GM06990 (cell line): Measurements from ENCODE around the gene EXTL1.

ENCODE experiments used
- DNase-seq: peaks from one replicate; pipeline ENCODE4 v3.0.0-alpha.2; 2011; ENCODE audit not compliant: insufficient read length; ENCODE audit errors: extremely low read depth
- H3K27me3 ChIP-seq: replicated peaks from 2 replicates; pipeline ENCODE4 v1.6.0; 2011; ENCODE audit warnings: low read length; ENCODE audit not compliant: control insufficient read depth, insufficient read depth
- H3K36me3 ChIP-seq: 2 replicates; pipeline ENCODE4 v1.5.1; 2011; ENCODE audit warnings: low read length; ENCODE audit not compliant: control insufficient read depth, insufficient read depth
- H3K4me3 ChIP-seq: replicated peaks from 2 replicates; pipeline ENCODE4 v1.5.1; 2011; ENCODE audit warnings: low read depth, mild to moderate bottlenecking, control low read depth, low read length
- TF ChIP-seq, protein P1 (sequence below): IDR thresholded peaks from 2 replicates; pipeline ENCODE4 v1.5.1; 2011; ENCODE audit warnings: low read length, control low read depth, mild to moderate bottlenecking, inconsistent platforms; ENCODE audit not compliant: insufficient read depth, poor library complexity, severe bottlenecking

The EXTL1 gene

DNA sequence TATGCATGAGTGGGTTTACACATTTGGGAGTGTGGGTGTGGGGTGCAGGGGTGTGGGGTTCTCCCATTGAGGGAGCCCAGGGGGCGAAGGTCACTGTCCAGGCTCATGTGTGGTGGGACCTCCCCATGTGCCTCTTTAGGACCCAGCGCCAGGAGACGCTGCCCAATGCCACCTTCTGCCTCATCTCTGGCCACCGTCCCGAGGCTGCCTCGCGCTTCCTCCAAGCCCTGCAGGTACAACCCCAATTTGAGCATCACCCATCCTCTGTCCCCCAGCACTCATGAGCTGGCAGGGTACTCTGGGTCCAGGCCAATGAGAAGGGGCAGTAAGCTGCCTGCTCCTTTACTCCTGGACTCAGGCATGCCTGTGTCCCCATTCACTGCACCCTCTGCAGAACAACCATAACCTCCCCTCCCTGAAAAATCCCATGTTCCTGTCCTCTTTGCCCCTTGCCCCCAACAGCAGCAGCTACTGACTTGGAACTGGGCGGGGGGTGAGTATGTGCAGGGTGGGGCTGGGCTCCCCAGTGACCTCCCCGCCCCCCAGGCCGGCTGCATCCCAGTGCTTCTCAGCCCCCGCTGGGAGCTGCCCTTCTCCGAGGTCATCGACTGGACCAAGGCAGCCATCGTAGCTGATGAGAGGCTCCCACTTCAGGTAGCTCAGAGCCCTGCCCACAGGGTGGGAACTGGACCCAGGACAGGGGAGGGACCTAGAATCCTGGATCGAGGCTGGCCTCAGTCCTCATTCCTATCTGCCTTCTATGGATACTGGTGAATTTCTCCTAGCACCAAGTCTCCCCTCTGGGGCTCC lies 7.7 kb downstream of the EXTL1 start:
- no peak for DNase-seq
- no peak overlapping the region for H3K4me3 ChIP-seq
- no peaks in the 10 kb centered on the region for H3K36me3 ChIP-seq
- TF ChIP-seq, protein P1, sequence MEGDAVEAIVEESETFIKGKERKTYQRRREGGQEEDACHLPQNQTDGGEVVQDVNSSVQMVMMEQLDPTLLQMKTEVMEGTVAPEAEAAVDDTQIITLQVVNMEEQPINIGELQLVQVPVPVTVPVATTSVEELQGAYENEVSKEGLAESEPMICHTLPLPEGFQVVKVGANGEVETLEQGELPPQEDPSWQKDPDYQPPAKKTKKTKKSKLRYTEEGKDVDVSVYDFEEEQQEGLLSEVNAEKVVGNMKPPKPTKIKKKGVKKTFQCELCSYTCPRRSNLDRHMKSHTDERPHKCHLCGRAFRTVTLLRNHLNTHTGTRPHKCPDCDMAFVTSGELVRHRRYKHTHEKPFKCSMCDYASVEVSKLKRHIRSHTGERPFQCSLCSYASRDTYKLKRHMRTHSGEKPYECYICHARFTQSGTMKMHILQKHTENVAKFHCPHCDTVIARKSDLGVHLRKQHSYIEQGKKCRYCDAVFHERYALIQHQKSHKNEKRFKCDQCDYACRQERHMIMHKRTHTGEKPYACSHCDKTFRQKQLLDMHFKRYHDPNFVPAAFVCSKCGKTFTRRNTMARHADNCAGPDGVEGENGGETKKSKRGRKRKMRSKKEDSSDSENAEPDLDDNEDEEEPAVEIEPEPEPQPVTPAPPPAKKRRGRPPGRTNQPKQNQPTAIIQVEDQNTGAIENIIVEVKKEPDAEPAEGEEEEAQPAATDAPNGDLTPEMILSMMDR, result no peak
- H3K27me3 ChIP-seq, result no peaks in the 10 kb centered on the region; the same call in 1 of the 2 replicates

DNA sequence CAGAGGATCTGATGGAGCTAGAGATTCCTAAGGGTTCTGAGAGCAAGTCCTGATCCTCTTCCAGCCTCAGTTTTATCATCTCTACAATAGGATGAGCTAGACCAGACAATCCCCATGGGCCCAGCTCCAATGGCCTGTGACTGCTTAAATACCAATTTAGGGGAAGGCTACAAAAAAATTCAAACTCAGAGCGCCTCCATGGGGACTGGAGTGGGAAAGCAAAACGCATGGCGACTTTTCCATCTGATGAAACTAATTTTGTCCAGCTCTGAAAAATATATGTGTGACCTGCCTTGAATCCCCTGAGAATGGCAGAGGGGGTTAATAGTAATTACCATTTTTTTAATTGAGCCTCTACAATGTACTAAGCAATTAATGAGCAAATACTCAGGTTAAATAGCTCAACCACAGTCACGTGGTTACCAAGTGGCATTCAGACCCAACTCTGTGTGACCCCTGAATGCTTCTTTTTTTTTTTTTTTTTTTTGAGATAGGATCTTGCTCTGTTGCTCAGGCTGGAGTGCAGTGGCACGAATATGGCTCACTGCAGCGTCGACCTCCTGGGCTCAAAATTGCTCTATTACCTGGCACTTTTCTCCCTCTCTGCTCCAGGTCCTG lies 8.4 kb downstream of the EXTL1 start:
- no peak for DNase-seq
- Histone ChIP-seq H3K27me3 (no peaks in the 10 kb centered on the region; the same call in 1 of the 2 replicates), H3K4me3 (no peak overlapping the region), H3K36me3 (no peaks in the 10 kb centered on the region)
- TF ChIP-seq, protein P1, result no peak

DNA sequence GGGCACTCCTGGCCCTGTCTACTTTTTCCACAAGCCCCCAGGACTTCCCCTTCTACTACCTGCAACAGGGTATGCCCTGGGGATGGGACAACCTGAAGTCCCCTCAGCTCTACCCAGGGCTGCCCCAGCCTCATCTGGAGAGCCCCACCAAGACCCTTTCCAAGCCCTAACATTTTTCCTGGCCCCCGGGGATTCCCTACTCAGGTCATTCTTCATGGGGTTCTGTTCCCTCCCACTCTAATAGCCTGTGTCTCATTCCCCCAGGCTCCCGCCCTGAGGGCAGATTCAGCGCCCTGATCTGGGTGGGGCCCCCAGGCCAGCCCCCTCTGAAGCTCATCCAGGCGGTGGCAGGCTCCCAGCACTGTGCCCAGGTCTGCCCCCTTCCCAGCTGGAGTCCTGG lies 9.6 kb downstream of the EXTL1 start:
- no peak for DNase-seq
- H3K4me3 ChIP-seq, result no peak overlapping the region
- TF ChIP-seq, protein P1, result no peak
- no peaks in the 10 kb centered on the region for H3K36me3 ChIP-seq
- H3K27me3 ChIP-seq, result no peaks in the 10 kb centered on the region; the same call in 1 of the 2 replicates

DNA sequence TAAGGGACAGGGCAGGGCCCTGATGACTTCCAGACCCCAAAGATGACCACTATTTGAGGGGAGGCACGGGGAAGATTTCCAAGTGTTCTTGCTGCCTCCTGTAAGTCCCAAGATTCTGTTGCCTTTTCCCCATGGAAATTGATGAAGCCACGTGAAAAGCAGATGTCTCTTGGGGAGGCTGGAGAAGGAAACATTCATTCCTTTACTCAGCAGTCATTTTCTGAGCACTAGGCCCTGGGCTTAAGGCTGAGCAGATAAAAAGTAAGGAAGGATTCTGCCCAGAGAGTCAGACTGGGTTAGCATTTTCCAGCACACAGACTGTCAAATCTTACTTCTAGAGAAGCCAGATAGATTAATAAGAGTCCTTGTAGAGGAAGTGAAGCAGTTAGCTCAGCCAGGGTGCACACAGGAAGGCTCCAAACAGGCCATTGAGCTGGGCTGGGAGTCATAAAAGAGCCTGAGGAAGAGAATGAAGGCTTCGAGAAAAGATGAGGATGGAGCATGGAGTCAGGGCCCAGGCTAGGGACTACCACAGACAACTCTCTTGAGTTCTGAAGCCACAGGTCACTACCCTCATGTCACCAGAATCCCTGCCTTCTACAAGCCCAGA lies 10.1 kb downstream of the EXTL1 start:
- H3K4me3 ChIP-seq, result no peak overlapping the region
- no peaks in the 10 kb centered on the region; the same call in 1 of the 2 replicates for H3K27me3 ChIP-seq
- DNase-seq, result no peak
- TF ChIP-seq, protein P1, result no peak
- H3K36me3 ChIP-seq, result no peaks in the 10 kb centered on the region

DNA sequence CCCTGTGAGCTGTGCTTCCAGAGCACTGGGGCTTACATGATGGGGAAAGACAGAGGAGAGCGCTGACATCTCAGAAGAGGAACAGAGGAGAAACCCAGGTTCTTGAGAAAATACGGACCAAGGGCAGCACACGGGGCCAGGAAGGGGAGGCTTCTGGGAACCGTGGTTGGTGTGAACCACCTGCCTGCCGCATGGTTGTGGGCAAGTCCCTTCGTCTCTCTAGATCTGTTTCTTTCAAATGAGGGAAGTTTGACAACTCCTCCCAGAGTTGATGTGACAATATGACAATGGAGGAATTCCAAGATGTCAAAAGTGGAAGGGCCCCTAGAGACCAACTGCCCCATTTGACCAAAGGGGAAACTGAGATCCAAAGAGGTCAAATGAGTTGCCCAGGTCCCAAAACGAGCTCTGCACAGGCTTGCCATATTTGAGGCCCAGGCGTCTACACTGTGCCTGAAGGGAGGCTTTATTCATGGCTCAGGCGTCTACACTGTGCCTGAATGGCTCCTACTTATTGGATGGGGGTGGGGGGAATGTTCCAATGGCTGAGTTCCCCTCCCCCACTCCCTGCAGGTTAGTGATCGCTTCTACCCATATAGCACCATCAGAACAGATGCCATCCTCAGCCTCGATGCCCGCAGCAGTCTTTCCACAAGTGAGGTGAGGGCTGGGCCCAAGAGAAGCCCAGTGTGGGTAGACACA lies 11.2 kb downstream of the EXTL1 start:
- Histone ChIP-seq H3K27me3 (no peaks in the 10 kb centered on the region; the same call in 1 of the 2 replicates), H3K4me3 (no peak overlapping the region), H3K36me3 (no peaks in the 10 kb centered on the region)
- TF ChIP-seq, protein P1, result no peak
- no peak for DNase-seq
